Activated naive CD8-positive, alpha-beta T cell treated with anti-CD3 and anti-CD28 coated beads, Interleukin-2, amount 50 U/mL, for 16 hours (primary cell): ENCODE data around the gene TRAPPC2L.
"Not testable (repeated sequence)": the region's sequence is repeated elsewhere in the genome, so short reads cannot be mapped to it uniquely, and the experiment has no call there.

Source experiments
- DNase-seq: peaks from one replicate; pipeline ENCODE4 v3.0.0-alpha.2; 2020; ENCODE audit warnings: low read depth, low spot score

The TRAPPC2L gene

GRCh38 chr16:88891083-88891482, 34.2 kb downstream of the TRAPPC2L start:
- DNase-seq, result no peak

- no peak for DNase-seq
Measured at GRCh38 chr16:88892065-88892464, 35.1 kb downstream of the TRAPPC2L start.

- DNase-seq, result no peak
Measured at GRCh38 chr16:88893127-88893968, 36.4 kb downstream of the TRAPPC2L start.

- DNase-seq, result not testable (repeated sequence)
Measured at GRCh38 chr16:88894266-88894665, 37.3 kb downstream of the TRAPPC2L start.

GRCh38 chr16:88894681-88895300, 37.9 kb downstream of the TRAPPC2L start:
- no peak for DNase-seq

- DNase-seq, result no peak
Measured at GRCh38 chr16:88895335-88895734, 38.4 kb downstream of the TRAPPC2L start.

- DNase-seq, result no peak
Measured at GRCh38 chr16:88896238-88897070, 39.5 kb downstream of the TRAPPC2L start.

GRCh38 chr16:88897696-88898425, 40.9 kb downstream of the TRAPPC2L start:
- DNase-seq, result no peak

- DNase-seq, result no peak
Measured at GRCh38 chr16:88899901-88900661, 43.2 kb downstream of the TRAPPC2L start.

GRCh38 chr16:88900662-88901052, 43.7 kb downstream of the TRAPPC2L start:
- no peak for DNase-seq

GRCh38 chr16:88901718-88902337, 44.9 kb downstream of the TRAPPC2L start:
- no peak for DNase-seq

- no peak for DNase-seq
Measured at GRCh38 chr16:88902744-88903143, 45.8 kb downstream of the TRAPPC2L start.

- no peak for DNase-seq
Measured at GRCh38 chr16:88903267-88903666, 46.3 kb downstream of the TRAPPC2L start.

- no peak for DNase-seq
Measured at GRCh38 chr16:88904676-88905365, 47.9 kb downstream of the TRAPPC2L start.

GRCh38 chr16:88905563-88905962, 48.6 kb downstream of the TRAPPC2L start:
- no peak for DNase-seq

- DNase-seq, result no peak
Measured at GRCh38 chr16:88906020-88906419, 49.1 kb downstream of the TRAPPC2L start.

- no peak for DNase-seq
Measured at GRCh38 chr16:88906535-88907105, 49.7 kb downstream of the TRAPPC2L start.

- no peak for DNase-seq
Measured at GRCh38 chr16:88907768-88908167, 50.8 kb downstream of the TRAPPC2L start.

GRCh38 chr16:88908307-88908706, 51.4 kb downstream of the TRAPPC2L start:
- no peak for DNase-seq
